Chondrocyte (in vitro differentiated cells): ENCODE measurements around the gene TRAF3IP3. TPM values are rescaled to one million over a fixed set of nuclear protein-coding genes. Genes with fewer than 3 reads are reported as not detected.

Experiments used
- DNase-seq: peaks from one replicate; pipeline ENCODE4 v3.0.0; 2021; ENCODE audit warnings: mixed read lengths, low spot score
- H3K27ac Mint-ChIP-seq: one replicate; pipeline ENCODE4 v1.8.0; 2021; ENCODE audit warnings: mild to moderate bottlenecking, moderate library complexity, mixed read lengths; ENCODE audit not compliant: unreplicated experiment
- H3K27me3 Mint-ChIP-seq: 2 replicates; pipeline ENCODE4 v1.8.0; 2021; ENCODE audit warnings: low read depth, mixed read lengths
- H3K36me3 Mint-ChIP-seq: 2 replicates; pipeline ENCODE4 v1.8.0; 2021; ENCODE audit warnings: low read depth, mixed read lengths
- H3K4me1 Mint-ChIP-seq: 2 replicates; pipeline ENCODE4 v1.8.0; 2021; ENCODE audit warnings: low read depth, mild to moderate bottlenecking, mixed read lengths
- H3K4me3 Mint-ChIP-seq: one replicate; pipeline ENCODE4 v1.8.0; 2021; ENCODE audit warnings: mild to moderate bottlenecking, moderate library complexity, mixed read lengths; ENCODE audit not compliant: unreplicated experiment
- H3K9me3 Mint-ChIP-seq: 2 replicates; pipeline ENCODE4 v1.8.0; 2021; ENCODE audit warnings: low read depth, mixed read lengths
- long read RNA-seq: library from polyadenylated mRNA; stranded (forward); transcript quantifications from one replicate; pipeline ENCODE4 v2.0.0, GENCODE V29; 2021
- total RNA-seq: library from RNA; stranded (reverse); gene quantifications from 3 replicates; pipeline ENCODE4 v1.2.1, GENCODE V29; 2021
- TF ChIP-seq, protein P1 (sequence below): fragments of 200-600 bp; sonication (generic); IDR thresholded peaks from 2 replicates; pipeline ENCODE4 v1.5.0; 2021; ENCODE audit warnings: antibody characterized with exemption, mild to moderate bottlenecking, moderate library complexity

TRAF3IP3 gene, protein sequence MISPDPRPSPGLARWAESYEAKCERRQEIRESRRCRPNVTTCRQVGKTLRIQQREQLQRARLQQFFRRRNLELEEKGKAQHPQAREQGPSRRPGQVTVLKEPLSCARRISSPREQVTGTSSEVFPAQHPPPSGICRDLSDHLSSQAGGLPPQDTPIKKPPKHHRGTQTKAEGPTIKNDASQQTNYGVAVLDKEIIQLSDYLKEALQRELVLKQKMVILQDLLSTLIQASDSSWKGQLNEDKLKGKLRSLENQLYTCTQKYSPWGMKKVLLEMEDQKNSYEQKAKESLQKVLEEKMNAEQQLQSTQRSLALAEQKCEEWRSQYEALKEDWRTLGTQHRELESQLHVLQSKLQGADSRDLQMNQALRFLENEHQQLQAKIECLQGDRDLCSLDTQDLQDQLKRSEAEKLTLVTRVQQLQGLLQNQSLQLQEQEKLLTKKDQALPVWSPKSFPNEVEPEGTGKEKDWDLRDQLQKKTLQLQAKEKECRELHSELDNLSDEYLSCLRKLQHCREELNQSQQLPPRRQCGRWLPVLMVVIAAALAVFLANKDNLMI
- total RNA-seq: not detected in 3 replicates
- long read RNA-seq: 0 reads

DNA sequence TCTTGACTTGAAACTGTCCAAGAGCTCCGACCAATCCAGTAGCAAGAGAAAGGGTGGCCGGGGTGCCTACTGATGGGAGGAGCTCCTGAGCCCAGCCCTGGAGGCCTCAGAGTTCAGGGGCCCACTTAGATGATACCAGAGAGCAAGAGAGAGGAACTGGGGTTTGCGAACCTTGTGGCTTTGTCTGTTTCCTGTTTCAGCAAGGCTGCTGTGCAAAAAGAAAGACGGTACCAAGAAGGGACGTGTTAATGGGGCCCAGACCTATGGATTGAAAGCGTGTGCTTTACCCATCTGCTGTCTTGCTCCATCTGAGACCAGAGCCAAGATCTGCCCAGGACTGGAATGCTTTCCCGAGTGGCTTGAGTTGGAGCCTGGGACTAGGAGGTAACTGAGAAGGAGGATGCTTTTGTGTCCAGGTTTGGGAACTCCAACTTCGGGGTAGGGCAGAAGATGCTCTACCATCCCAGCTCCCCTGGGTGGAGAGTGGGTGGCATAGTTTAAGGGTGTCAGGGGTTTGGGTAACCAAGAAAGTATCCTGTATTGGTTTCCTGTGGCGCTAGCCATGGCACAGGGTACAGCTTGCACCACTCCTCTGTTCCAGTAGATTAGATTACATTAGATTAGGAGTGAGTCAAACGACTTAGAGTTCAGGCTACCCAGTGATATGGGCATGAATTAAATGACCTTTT, at the start of gene TRAF3IP3:
Gene TRAF3IP3 (plus strand): TSS at position 128 of the 689 bp plus-strand sequence. CDS start 3,987 bp downstream, outside the sequence.
- TF ChIP-seq, protein P1, sequence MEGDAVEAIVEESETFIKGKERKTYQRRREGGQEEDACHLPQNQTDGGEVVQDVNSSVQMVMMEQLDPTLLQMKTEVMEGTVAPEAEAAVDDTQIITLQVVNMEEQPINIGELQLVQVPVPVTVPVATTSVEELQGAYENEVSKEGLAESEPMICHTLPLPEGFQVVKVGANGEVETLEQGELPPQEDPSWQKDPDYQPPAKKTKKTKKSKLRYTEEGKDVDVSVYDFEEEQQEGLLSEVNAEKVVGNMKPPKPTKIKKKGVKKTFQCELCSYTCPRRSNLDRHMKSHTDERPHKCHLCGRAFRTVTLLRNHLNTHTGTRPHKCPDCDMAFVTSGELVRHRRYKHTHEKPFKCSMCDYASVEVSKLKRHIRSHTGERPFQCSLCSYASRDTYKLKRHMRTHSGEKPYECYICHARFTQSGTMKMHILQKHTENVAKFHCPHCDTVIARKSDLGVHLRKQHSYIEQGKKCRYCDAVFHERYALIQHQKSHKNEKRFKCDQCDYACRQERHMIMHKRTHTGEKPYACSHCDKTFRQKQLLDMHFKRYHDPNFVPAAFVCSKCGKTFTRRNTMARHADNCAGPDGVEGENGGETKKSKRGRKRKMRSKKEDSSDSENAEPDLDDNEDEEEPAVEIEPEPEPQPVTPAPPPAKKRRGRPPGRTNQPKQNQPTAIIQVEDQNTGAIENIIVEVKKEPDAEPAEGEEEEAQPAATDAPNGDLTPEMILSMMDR: no peak
- Mint-ChIP-seq H3K36me3 (no peaks in the 10 kb centered on the region), H3K27ac (no peak within 1 kb of the TSS), H3K4me1 (no peaks in the 10 kb centered on the region), H3K27me3 (peaks cover 52% of the 10 kb centered on the region), H3K9me3 (no peaks in the 10 kb centered on the region), H3K4me3 (no peak within 1 kb of the TSS)
- DNase-seq: no peak

DNA sequence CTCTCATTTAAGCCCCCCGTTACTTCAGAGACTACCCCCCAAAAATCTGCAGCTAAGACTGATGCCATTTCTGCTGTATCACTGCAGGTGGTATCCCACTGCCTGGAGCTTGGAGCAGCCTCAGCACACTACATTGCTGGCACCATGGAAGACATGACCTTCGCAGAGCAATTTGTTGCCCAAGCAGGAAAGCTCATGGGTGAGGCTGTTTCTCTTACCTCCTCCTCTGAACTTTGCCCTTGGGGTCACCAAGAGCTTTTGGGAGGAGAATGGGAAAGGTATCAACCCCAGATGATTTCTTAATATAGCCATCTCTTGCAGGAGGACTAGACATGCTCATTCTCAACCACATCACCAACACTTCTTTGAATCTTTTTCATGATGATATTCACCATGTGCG, 49.2 kb upstream of the TRAF3IP3 start:
- no peaks in the 10 kb centered on the region for H3K4me1 Mint-ChIP-seq
- H3K36me3 Mint-ChIP-seq: no peaks in the 10 kb centered on the region
- TF ChIP-seq, protein P1: no peak
- peaks cover 78% of the 10 kb centered on the region for H3K27me3 Mint-ChIP-seq
- H3K9me3 Mint-ChIP-seq: no peaks in the 10 kb centered on the region
- DNase-seq: no peak
- H3K4me3 Mint-ChIP-seq: no peak overlapping the region
- H3K27ac Mint-ChIP-seq: no peak overlapping the region

DNA sequence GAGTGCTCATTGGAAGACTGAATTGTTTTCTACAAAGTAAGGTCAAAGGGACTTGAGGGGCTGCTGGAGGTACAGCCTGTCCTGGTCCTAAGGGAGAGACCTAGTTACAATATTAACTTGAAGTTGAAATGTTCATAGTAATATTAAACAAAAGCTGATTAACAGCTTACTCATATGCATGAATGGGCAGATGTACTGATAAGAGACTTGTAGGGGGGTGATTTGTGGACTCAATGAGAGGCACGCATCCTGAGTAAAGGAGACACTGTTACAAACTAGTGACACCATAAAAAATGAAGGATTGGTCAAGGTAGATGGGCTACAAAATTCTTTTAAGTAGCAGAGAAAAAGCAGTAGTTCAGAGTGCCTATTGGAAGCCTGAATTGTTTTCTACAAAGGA, 48.5 kb upstream of the TRAF3IP3 start:
- TF ChIP-seq, protein P1: no peak
- Mint-ChIP-seq H3K4me3 (no peak overlapping the region), H3K36me3 (no peaks in the 10 kb centered on the region), H3K27ac (no peak overlapping the region), H3K27me3 (peaks cover 72% of the 10 kb centered on the region), H3K9me3 (no peaks in the 10 kb centered on the region), H3K4me1 (no peaks in the 10 kb centered on the region)
- DNase-seq: no peak

DNA sequence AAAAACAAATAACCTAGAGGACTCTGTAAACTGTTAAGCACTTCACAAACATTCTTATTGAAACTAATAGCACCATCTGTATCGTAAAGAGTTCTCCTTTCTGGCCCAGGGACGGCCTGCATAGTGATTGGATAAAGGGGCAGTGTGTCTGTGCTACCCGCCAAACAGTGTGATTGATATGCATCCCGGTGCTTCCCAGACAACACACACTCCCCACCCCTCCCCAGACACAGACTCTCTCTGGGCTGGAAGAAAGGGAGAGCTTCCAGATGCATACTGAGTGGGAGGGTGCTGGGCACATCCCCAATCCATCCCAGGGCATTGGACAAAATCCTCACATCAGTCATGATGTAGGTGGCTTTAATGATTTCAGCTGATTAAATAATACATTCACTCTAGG, 47.6 kb upstream of the TRAF3IP3 start:
- H3K4me1 Mint-ChIP-seq: no peaks in the 10 kb centered on the region
- no peak overlapping the region for H3K27ac Mint-ChIP-seq
- H3K4me3 Mint-ChIP-seq: no peak overlapping the region
- TF ChIP-seq, protein P1: no peak
- DNase-seq: no peak
- H3K9me3 Mint-ChIP-seq: no peaks in the 10 kb centered on the region
- H3K36me3 Mint-ChIP-seq: no peaks in the 10 kb centered on the region
- peaks cover 71% of the 10 kb centered on the region for H3K27me3 Mint-ChIP-seq

DNA sequence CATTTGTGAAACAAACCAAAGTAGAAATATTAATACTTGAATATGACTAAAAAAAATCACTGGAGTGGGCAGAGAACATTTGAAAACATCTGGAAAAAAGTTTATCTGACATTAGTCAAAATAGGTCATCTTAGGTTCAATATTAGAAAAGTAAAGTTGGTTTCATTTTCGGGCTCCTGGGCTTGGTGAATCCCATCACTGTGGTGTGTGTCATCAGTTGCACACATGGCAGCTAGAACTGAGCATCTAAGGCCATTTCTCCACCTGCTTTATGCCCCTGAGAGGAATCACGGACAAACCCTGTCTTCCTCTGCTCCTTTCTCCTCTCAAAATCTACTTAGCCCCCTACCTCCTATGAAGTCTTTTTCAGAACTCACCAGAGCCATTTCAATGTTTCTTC, 45.8 kb upstream of the TRAF3IP3 start:
- Mint-ChIP-seq H3K4me3 (no peak overlapping the region), H3K27me3 (peaks cover 64% of the 10 kb centered on the region), H3K27ac (no peak overlapping the region)

More for the DNA sequence above, 45.8 kb upstream of the TRAF3IP3 start:
- DNase-seq: no peak
- Mint-ChIP-seq H3K4me1 (no peaks in the 10 kb centered on the region), H3K9me3 (no peaks in the 10 kb centered on the region), H3K36me3 (no peaks in the 10 kb centered on the region)
- TF ChIP-seq, protein P1: no peak
